LHCN-M2 (cell line): Measurements from ENCODE around the gene M1AP. TPM values are rescaled to one million over a fixed set of nuclear protein-coding genes. Genes with fewer than 3 reads are reported as not detected.

ENCODE experiments used
- DNase-seq: peaks from one replicate; pipeline ENCODE4 v3.0.0-alpha.2; 2012; ENCODE audit warnings: low read depth
- polyA plus RNA-seq: library from polyadenylated mRNA; unstranded; fragments of >200 nt; gene quantifications from one replicate; pipeline ENCODE4 v1.2.1, GENCODE V29; 2012; ENCODE audit warnings: missing spikeins
- total RNA-seq: library from RNA; depleted of rRNA; stranded (reverse); fragments of >200 nt; gene quantifications from 2 replicates; pipeline ENCODE4 v1.2.3, GENCODE V29; 2014; rRNA removed

Gene M1AP
- 0.06 TPM in 1 of 2 replicates, not detected in the other for total RNA-seq
- polyA plus RNA-seq = 0.04 TPM

GRCh38 chr2:74648009-74648443 is at the start of gene M1AP:
TSS of gene M1AP (minus strand) at chr2:74648330. CDS start at chr2:74640275, 8,055 bp downstream.
- no peak for DNase-seq

GRCh38 chr2:74696829-74697228 is 48.7 kb upstream of the M1AP start:
- DNase-seq = peak; percentile 8

- no peak for DNase-seq
Observed at GRCh38 chr2:74695663-74696062, 47.5 kb upstream of the M1AP start.

GRCh38 chr2:74694281-74694680 is 46.2 kb upstream of the M1AP start:
- DNase-seq = no peak

GRCh38 chr2:74693668-74694067 is 45.5 kb upstream of the M1AP start:
- DNase-seq = no peak

GRCh38 chr2:74693213-74693612 is 45.1 kb upstream of the M1AP start:
- no peak for DNase-seq

- no peak for DNase-seq
Observed at GRCh38 chr2:74691929-74692328, 43.8 kb upstream of the M1AP start.

GRCh38 chr2:74690571-74690970 is 42.4 kb upstream of the M1AP start:
- peak; percentile 50 for DNase-seq

GRCh38 chr2:74689671-74690070 is 41.5 kb upstream of the M1AP start:
- DNase-seq = no peak

GRCh38 chr2:74688881-74689280 is 40.8 kb upstream of the M1AP start:
- no peak for DNase-seq

- DNase-seq = peak; percentile 15
Observed at GRCh38 chr2:74685408-74685807, 37.3 kb upstream of the M1AP start.

- DNase-seq = no peak
Observed at GRCh38 chr2:74682501-74682900, 34.4 kb upstream of the M1AP start.

GRCh38 chr2:74679615-74680014 is 31.5 kb upstream of the M1AP start:
- no peak for DNase-seq

- no peak for DNase-seq
Observed at GRCh38 chr2:74676331-74676730, 28.2 kb upstream of the M1AP start.

- no peak for DNase-seq
Observed at GRCh38 chr2:74675090-74675489, 27.0 kb upstream of the M1AP start.

GRCh38 chr2:74673826-74674528 is 25.8 kb upstream of the M1AP start:
- no peak for DNase-seq

- DNase-seq = peak; percentile 34
Observed at GRCh38 chr2:74671479-74671878, 23.3 kb upstream of the M1AP start.

GRCh38 chr2:74670263-74670662 is 22.1 kb upstream of the M1AP start:
- no peak for DNase-seq

- DNase-seq = no peak
Observed at GRCh38 chr2:74668087-74668486, 20.0 kb upstream of the M1AP start.

GRCh38 chr2:74659462-74659861 is 11.3 kb upstream of the M1AP start:
- no peak for DNase-seq

- DNase-seq = peak; percentile 86
Observed at GRCh38 chr2:74658516-74658915, 10.4 kb upstream of the M1AP start.

GRCh38 chr2:74655579-74655978 is 7.4 kb upstream of the M1AP start:
- DNase-seq = no peak

GRCh38 chr2:74653985-74654882 is 6.1 kb upstream of the M1AP start, which contains the start of gene SEMA4F:
TSS of gene SEMA4F (plus strand) at chr2:74654247. CDS start at chr2:74654377, 130 bp downstream.
- peak; percentile 92 for DNase-seq
